Transverse colon (tissue), 4 donors: ENCODE data around the gene P2RX4.

Experiments used
- POLR2AphosphoS5 ChIP-seq, 3 donors: sonication (generic); formaldehyde crosslinking; IDR thresholded peaks; one replicate each; pipeline ENCODE4 v1.6.1; 2016; ENCODE audit warnings: antibody characterized with exemption in 3 of 3
- TF ChIP-seq, protein P1 (sequence below), 5 experiments: fragments of 200-600 bp in 3 of 5; fragments of 450-650 bp in 2 of 5; sonication (generic) in 3 of 5; IDR thresholded peaks; 1 replicate in 2 of 5; 2 replicates in 3 of 5; pipeline ENCODE4 v1.5.1; 2016 to 2017; ENCODE audit warnings: antibody characterized with exemption in 5 of 5, inconsistent platforms in 3 of 5, mild to moderate bottlenecking in 2 of 5, moderate library complexity in 1 of 5

DNA sequence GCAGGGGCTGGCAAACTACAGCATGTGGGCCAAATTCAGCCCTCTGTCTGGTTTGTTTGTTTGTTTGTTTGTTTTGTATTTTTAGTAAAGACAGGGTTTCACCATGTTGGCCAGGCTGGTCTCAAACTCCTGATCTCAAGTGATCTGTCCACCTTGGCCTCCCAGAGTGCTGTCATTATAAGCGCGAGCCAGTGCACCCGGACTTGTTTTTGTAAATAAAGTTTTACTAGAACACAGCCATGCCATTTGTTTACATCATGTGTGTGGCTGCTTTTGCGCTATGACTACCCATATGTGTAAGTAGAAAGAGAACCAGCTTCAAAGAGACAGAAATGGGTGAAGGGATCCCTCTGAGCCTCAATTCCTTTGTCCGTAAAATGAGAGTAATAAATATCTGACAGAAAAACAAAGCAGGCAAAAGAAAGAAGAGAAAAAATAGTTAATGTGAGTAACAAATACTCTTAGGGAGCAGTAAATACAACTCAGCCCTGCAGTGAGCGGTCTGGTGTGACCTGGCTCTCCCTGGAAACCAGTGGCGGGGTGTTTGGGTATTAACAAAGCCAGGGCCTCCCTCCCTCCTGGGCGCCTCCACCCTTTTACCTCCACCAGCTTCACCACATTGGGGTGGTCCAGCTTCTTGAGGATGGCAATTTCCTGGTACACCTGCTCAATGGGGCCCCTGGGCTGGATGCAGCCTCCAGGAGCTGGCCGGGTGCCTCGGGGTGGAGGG is 53.4 kb downstream of the P2RX4 start:
- TF ChIP-seq, protein P1, sequence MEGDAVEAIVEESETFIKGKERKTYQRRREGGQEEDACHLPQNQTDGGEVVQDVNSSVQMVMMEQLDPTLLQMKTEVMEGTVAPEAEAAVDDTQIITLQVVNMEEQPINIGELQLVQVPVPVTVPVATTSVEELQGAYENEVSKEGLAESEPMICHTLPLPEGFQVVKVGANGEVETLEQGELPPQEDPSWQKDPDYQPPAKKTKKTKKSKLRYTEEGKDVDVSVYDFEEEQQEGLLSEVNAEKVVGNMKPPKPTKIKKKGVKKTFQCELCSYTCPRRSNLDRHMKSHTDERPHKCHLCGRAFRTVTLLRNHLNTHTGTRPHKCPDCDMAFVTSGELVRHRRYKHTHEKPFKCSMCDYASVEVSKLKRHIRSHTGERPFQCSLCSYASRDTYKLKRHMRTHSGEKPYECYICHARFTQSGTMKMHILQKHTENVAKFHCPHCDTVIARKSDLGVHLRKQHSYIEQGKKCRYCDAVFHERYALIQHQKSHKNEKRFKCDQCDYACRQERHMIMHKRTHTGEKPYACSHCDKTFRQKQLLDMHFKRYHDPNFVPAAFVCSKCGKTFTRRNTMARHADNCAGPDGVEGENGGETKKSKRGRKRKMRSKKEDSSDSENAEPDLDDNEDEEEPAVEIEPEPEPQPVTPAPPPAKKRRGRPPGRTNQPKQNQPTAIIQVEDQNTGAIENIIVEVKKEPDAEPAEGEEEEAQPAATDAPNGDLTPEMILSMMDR (IDR thresholded peaks at IDR 0.05): no peak
- no peak for TF ChIP-seq POLR2AphosphoS5 (IDR thresholded peaks at IDR 0.05)
